HG02938 (cell line): Measurements from ENCODE around the gene SPAG6.

ENCODE experiments used
- ATAC-seq: cut with Tn5 transposase; IDR thresholded peaks from one replicate; pipeline ENCODE4 v1.9.1; 2021; ENCODE audit warnings: mild to moderate bottlenecking, moderate library complexity; ENCODE audit not compliant: unreplicated experiment

Gene SPAG6

DNA sequence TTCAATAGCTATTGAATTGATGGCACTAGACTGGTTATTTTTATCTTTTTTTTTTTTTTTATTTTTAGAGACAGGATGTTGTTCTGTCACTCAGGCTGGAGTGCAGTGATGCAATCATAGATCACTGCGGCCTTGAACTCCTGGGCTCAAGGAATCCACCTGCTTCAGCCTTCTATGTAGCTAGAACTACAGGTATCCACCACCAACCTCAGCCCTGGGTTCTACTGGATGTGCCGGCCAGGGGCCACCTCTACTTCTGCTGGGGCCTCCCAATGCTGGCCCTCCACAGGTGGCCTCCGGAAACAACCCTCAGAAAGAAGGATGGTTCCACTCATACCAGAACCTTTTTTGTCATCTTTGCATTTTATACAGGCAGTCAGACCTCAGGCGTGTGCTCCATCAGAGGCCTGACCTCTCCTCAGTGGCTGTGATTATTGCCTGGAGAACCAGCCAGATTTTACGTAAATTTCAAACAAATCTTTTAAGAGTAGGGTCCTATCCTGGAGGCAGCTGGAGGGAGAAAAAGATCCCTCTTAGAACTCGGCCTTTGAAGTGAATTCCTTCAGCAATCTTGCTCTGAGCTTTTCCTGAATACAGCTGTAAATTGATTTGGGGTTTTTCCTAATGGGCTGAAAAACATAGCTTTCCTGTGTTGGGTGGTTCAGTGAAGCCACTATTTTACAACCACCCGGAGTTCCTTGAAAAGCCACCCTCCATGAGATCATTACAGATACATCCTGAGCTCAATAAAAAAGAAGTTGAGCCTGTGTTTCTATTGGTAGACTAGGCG, 110.0 kb downstream of the SPAG6 start:
- no peak for ATAC-seq

GRCh38 chr10:22456486-22456885, 111.2 kb downstream of the SPAG6 start:
- ATAC-seq = no peak

DNA sequence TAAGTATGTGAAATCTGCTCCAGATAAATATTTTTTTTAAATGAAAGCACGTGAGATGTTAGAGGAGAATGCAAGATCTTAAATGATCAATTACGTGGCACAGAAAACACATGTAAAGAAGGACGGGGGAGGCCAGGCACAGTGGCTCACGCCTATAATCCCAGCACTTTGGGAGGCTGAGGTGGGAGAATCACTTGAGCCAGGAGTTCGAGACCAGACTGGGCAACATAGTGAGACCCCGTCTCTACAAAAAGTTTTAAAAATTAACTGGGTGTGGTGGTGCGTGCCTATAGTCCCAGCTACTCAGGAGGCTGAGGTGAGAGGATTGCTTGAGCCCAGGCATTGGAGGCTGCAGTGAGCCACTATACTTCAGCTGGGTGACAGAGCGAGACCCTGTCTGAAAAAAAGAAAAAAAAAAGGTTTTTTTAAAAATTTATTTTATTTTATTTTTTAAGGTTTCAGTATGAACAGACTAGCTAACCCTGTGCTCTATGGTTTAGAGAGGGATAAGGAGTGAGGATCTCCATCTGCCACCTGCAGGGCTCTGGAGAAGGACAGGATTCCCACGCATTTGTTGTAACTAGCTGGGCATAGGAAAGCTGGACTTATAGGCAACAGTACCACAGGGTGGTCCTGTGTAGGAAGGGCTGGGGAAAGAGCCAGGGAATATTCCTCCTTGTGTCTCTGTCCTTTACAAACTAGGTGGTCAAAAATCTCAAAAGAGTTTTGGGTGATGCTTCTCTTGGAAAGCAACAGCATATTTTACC, 113.2 kb downstream of the SPAG6 start:
- ATAC-seq = no peak

DNA sequence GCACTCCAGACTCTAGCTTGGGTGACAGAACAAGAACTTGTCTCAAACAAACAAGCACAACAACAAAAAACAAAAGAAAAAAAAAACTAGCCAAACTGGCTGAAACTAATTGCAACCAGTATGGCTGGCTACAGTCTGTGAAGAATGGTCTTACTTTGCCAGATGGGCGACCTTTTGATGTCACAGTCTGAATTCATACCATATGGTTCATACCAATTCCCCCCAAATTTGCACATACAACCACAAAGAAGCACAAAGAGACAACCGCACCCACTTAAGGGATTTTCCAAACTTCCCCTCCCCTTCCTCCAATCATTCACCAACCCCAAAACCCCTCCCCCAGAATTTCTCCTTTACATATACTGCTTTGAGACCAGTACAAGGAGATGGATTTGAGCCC, 114.2 kb downstream of the SPAG6 start:
- ATAC-seq = no peak

DNA sequence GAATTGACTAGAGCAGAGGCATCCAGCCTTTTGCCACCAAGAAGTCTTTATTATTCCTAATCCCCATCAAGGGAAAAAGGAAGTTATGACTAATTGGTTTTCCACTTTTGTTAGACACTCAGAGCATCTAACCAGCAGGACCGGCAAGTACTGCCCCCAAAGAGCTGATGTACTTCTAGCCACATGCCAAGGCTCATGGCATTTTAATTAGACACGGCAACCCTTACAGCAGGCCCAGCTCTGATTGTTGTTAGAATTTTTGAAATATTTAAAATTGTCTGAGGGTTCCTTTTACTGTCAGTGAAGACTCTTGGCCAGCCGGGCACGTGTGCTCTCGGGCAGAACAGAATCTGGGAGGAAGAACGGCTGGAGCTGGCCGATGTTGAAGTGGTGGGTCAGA, 114.8 kb downstream of the SPAG6 start:
- ATAC-seq = no peak

DNA sequence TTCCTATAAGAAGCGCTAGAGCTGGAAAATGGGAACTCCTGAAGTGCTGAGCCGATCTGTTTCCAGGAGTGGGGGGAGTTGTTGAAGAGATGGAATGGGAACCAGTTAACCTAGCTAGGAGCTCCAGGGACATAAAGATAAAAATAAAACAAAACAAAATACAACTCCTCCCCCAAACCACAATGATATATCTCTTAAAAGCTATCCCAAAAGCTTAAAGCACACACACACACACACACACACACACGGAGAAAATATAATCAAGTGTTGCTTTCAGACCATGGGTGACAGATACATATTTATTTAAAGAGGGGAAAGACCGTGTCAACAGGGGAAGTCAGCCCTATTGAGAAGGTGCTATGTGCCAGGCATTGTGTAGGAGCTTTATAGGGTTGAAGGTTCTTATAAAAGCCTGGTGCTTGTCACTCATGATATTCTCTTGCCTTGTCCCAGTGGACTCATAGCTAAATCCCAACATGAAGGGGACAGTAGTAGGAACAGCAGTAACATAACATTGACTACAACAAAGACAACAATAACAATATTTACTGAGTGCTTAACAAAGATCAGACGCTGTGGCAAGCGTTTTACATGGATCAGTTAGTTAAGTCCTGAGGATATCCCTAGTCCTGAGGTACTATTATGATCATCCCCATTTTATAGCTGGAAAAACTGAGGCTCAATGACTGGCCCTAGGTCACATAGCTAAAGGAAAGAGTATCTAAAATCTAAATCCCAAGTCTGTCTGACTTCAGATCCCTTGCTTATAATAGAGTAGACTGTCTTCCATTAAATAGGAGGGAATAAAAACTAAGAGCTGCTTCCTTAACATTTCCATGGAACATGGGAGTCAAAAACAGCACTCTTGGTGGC, 115.5 kb downstream of the SPAG6 start:
- no peak for ATAC-seq

- ATAC-seq = no peak
Observed at GRCh38 chr10:22461891-22462290, 116.6 kb downstream of the SPAG6 start.

GRCh38 chr10:22463255-22463654, 118.0 kb downstream of the SPAG6 start:
- no peak for ATAC-seq

DNA sequence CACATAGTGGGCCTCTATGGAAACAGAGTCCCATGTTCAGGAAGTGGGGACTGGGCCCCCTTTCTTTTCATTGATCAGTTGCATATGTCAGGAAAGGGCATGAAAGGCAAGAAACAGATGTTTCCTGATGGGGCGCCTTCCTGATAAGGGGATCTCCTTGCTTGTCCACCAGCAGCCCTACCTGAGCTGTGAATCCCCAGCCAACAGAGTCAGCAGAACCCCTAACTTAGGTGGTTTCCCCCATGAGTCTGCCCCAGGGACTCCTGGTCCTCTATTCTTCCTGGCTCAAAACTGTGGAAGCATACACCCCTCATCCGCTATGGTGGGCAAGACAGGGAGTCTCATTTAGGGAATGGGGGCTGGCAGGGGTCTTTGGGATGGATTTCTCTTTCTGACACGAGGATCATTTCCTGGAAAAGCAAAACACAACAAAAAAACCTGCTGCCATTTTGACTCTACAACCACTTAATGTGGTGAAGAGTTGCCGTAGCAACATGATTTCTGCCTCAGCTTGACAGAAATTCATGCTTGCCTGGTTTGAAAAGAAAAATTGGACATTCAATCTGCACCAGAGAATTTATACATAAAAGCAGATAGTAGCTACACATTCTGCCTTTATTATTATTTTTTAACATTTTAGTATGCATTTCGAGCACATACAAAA, 119.8 kb downstream of the SPAG6 start:
- no peak for ATAC-seq

GRCh38 chr10:22466763-22467334, 121.6 kb downstream of the SPAG6 start:
- ATAC-seq = no peak
